ENCODE measurements around the gene TADA1. TPM values are rescaled to one million over a fixed set of nuclear protein-coding genes. Genes with fewer than 3 reads are reported as not detected.
"Not testable (repeated sequence)": the region's sequence is repeated elsewhere in the genome, so short reads cannot be mapped to it uniquely, and the experiment has no call there.

TADA1 gene
- total RNA-seq, 2 experiments from 2014 or later = 16.9 to 18.3 TPM

DNA sequence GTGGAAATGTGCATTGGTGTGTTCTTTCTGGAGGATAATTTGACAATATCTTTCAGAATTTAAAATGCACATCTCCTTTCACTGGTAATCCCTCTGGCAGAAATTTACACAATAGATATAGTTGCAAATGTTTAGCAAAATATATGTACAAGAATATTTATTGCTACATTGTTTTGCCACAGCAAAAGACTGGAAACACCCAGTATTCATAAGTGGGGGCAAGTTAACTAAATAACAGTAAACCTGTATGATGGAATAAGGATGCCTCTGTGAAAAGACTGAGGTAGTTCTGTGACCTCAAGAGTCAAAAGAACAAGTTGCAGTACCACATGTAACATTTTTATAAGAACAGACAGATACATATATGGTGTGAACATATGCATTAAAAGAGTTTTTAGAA, 13.7 kb upstream of the TADA1 start:
- no peaks in the 10 kb centered on the region for H3K9me3 Mint-ChIP-seq
- peaks cover 7% of the 10 kb centered on the region for H3K27me3 Mint-ChIP-seq
- CTCF ChIA-PET = interaction anchor here (1.8 kb wide), 1 partner anchor 169 kb away, joined by 4 read pairs; no protein-coding TSS in a partner anchor

DNA sequence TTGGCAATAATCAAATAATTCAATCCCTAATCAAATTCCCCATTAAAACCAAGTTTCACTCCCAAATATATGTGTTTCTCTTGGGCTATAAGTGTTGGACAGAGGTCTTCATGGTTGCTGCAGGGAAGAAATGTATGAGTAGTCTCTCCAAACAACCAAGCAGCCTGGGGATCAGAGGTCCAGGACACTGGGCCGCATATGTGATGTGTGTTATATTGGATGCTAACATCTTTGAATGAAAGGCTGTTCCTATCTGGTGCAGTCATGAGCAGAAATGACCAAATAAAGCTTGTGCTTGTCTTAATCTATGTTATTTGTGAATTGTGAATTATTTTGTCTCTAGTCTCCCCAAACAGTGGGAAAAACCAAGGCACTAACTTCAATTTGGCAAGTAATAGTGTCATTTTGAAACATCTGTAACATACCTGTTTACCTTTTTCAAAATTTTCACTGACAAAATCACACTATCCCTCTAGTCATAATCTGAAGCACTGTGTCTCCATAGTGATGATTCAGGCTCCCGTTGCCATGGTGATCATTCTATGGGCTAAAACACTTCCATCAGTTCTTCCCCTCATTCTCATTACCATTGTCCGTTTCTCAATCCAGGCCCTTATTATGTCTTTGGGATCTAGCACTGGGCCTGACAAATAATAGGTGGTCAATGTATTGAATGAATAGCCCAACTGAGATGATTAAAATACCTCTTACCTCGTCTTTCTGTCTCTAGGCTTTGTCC, 12.5 kb upstream of the TADA1 start:
- ChIA-PET POLR2A (no interaction called here), CTCF (interaction anchor here (1.8 kb wide), 1 partner anchor 170 kb away, joined by 4 read pairs; no protein-coding TSS in a partner anchor)
- intact Hi-C loops (cut with micrococcal nuclease) = no loop called here
- no peaks in the 10 kb centered on the region for H3K36me3 Mint-ChIP-seq
- peaks cover 18% of the 10 kb centered on the region for H3K27me3 Mint-ChIP-seq
- no peak overlapping the region for H3K4me3 Mint-ChIP-seq
- DNase-seq = no peak
- H3K9me3 Mint-ChIP-seq = no peaks in the 10 kb centered on the region
- H3K27ac Mint-ChIP-seq = no peak overlapping the region
- H3K4me1 Mint-ChIP-seq (ENCODE audit: low read depth) = peaks cover 13% of the 10 kb centered on the region

More for the DNA sequence above, 13.7 kb upstream of the TADA1 start:
- intact Hi-C loops (cut with micrococcal nuclease) = no loop called here
- H3K36me3 Mint-ChIP-seq = no peaks in the 10 kb centered on the region
- no peak overlapping the region for H3K4me3 Mint-ChIP-seq
- POLR2A ChIA-PET = no interaction called here
- H3K4me1 Mint-ChIP-seq (ENCODE audit: low read depth) = peaks cover 4% of the 10 kb centered on the region
- no peak overlapping the region for H3K27ac Mint-ChIP-seq
- DNase-seq = no peak

DNA sequence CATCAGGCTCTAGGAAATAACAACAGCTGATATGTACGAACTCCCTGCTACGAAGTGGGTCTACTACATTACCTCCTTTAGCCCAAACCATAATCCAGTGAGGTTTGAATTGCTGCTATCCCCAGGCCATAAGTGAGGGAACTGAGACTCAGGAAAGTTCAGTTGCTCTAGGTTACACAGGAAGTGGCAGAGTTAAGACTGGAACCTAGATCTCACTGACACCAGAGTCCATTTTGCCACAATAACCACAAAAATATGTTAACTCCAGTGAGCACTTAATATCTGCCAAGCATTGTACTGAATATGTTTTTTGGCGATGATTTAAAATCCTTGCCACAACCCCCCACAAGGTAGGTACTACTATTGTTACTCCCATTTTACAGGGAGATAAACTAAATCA, 8.9 kb upstream of the TADA1 start:
- CTCF ChIA-PET = interaction anchor here (0.8 to 5.0 kb wide), 5 partner anchors 9 to 649 kb away, joined by 3 to 70 read pairs (median 4); partner anchors contain the start of gene TADA1
- H3K9me3 Mint-ChIP-seq = no peaks in the 10 kb centered on the region
- intact Hi-C loops (cut with micrococcal nuclease) = loop anchor here (1.0 kb wide), 1 partner anchor 172 kb away; no protein-coding TSS in a partner anchor

DNA sequence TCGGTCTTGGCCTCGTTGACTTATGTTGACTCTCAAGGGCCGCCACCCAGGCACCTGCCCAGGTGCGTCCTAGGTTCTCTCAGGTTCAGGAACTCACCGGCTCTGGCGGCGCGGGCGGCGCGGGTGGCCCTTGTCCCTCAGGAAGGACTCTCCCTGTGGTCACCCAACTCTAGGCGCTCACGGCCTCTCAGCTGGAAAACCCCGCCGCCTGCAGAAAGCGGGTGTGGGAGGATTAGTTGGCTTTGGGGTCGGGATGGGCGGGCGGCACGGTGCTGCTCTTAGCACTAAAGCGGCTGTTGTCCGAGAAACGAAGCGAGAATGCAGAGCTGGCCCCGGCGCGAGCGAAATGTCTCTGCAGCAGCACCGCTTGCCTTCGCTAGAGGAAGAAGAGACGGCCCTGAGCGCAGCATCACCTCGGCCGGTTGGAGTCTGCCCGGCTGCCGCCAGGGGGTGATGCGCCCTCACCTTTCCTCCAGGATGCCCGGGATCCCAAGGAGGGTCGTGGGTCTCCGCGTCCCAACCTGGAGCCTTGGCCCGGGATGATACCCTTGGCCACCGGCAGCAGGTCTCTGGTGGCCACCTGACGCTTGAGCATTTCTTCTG, 8.1 kb upstream of the TADA1 start:
- H3K4me3 Mint-ChIP-seq = no peak overlapping the region
- intact Hi-C loops (cut with micrococcal nuclease) = loop anchor here (1.0 kb wide), 1 partner anchor 173 kb away; no protein-coding TSS in a partner anchor
- H3K9me3 Mint-ChIP-seq = no peaks in the 10 kb centered on the region
- H3K27ac Mint-ChIP-seq = no peak overlapping the region
- ChIA-PET POLR2A (no interaction called here), CTCF (interaction anchor here (0.9 to 5.0 kb wide), 7 partner anchors 26 to 650 kb away, joined by 3 to 70 read pairs (median 3); partner anchors contain the start of gene POGK)
- DNase-seq = peak; percentile 61
- H3K36me3 Mint-ChIP-seq = no peaks in the 10 kb centered on the region
- peaks cover 14% of the 10 kb centered on the region for H3K4me1 Mint-ChIP-seq (ENCODE audit: low read depth)
- H3K27me3 Mint-ChIP-seq = peaks cover 20% of the 10 kb centered on the region

More for the DNA sequence above, 8.9 kb upstream of the TADA1 start:
- no peak for DNase-seq
- Mint-ChIP-seq H3K36me3 (no peaks in the 10 kb centered on the region), H3K27ac (no peak overlapping the region), H3K27me3 (peaks cover 20% of the 10 kb centered on the region), H3K4me3 (no peak overlapping the region), H3K4me1 (ENCODE audit: low read depth) (peaks cover 14% of the 10 kb centered on the region)
- POLR2A ChIA-PET = no interaction called here

DNA sequence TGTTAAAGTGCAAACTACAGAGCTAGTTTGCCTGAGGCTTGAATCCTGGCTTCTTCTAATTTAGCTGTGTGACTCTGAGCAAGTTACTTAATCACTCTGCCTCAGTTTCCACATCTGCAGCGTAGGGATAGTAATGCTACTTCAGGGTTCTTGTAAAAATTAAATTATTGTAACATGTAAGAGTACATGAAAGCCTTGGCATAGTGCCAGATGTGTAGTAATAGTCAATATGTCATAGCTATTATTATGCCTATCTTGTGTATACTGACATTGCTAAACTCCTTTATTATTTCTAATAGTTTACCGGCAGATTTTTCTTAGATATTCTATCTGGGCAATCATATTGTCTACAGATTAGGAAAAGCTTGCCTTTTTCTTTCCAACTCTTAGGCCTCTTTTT, 6.8 kb upstream of the TADA1 start:
- Mint-ChIP-seq H3K27ac (no peak overlapping the region), H3K9me3 (peaks cover 6% of the 10 kb centered on the region), H3K27me3 (peaks cover 20% of the 10 kb centered on the region), H3K36me3 (no peaks in the 10 kb centered on the region), H3K4me1 (ENCODE audit: low read depth) (peaks cover 14% of the 10 kb centered on the region), H3K4me3 (no peak overlapping the region)
- ChIA-PET CTCF (interaction anchor here (0.9 to 5.0 kb wide), 3 partner anchors 27 to 238 kb away, joined by 3 to 70 read pairs (median 23); no protein-coding TSS in a partner anchor), POLR2A (no interaction called here)
- no peak for DNase-seq
- intact Hi-C loops (cut with micrococcal nuclease) = no loop called here

DNA sequence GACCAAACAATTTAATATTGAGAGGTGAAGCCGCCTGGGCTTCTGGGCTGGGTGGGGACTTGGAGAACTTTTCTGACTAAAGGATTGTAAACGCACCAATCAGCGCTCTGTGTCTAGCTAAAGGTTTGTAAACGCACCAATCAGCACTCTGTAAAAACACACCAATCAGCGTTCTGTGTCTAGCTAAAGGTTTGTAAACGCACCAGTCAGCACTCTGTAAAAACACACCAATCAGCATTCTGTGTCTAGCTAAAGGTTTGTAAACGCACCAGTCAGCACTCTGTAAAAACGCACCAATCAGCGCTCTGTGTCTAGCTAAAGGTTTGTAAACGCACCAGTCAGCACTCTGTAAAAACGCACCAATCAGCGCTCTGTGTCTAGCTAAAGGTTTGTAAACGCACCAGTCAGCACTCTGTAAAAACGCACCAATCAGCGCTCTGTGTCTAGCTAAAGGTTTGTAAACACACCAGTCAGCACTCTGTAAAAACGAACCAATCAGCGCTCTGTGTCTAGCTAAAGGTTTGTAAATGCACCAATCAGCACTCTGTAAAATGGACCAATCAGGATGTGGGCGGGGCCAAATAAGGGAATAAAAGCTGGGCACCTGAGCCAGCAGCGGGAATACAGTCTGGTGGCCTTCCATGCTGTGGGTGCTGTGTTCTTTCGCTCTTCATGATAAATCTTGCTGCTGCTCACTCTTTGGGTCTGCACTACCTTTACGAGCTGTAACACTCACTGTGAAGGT, 2.3 kb upstream of the TADA1 start:
- H3K9me3 Mint-ChIP-seq, H3K27me3 Mint-ChIP-seq, POLR2A ChIA-PET, H3K4me3 Mint-ChIP-seq, DNase-seq, H3K27ac Mint-ChIP-seq: not testable (repeated sequence)
- CTCF ChIA-PET = interaction anchor here (0.7 to 2.2 kb wide), 3 partner anchors 32 to 180 kb away, joined by 3 to 7 read pairs (median 6); no protein-coding TSS in a partner anchor
- intact Hi-C loops (cut with micrococcal nuclease) = loop anchor here (5.0 to 10.0 kb wide), 2 partner anchors 394 to 1059 kb away; partner anchors contain the start of genes DCAF6 and MPC2
- peaks cover 13% of the 10 kb centered on the region for H3K36me3 Mint-ChIP-seq
- peaks cover 30% of the 10 kb centered on the region for H3K4me1 Mint-ChIP-seq (ENCODE audit: low read depth)

DNA sequence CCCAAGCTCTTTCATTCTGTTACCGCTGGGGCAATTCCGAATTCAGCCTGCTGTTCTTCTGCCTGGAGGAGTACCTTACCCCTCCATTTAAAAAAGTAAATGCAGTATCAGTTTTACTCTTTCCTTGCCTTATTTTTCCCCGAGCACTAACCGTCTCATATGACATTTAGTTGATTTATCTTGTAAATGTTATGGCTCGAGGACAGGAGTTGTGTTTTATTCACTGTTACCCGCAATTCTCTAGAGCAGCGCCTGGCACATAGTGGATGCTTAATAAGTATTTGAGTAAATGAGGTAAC, 425 bp upstream of the TADA1 start:
- ChIA-PET CTCF (interaction anchor here (0.8 to 2.2 kb wide), 10 partner anchors 8 to 344 kb away, joined by 3 to 18 read pairs (median 3); partner anchors contain the start of genes POGK and POU2F1), POLR2A (interaction anchor here (0.9 to 1.6 kb wide), 5 partner anchors 18 to 38 kb away, joined by 3 to 9 read pairs (median 5); partner anchors contain the start of gene POGK)
- intact Hi-C loops (cut with micrococcal nuclease) = loop anchor here (1.0 to 10.0 kb wide), 7 partner anchors 34 to 1061 kb away; partner anchors contain the start of genes DCAF6, ILDR2, MPC2 and POGK
- peaks cover 17% of the 10 kb centered on the region for H3K36me3 Mint-ChIP-seq
- H3K4me1 Mint-ChIP-seq (ENCODE audit: low read depth) = peaks cover 42% of the 10 kb centered on the region
- no peaks in the 10 kb centered on the region for H3K27me3 Mint-ChIP-seq
- DNase-seq = no peak
- peak overlapping the region; percentile 97 for H3K27ac Mint-ChIP-seq
- peaks cover 6% of the 10 kb centered on the region for H3K9me3 Mint-ChIP-seq
- peak overlapping the region; percentile 96 for H3K4me3 Mint-ChIP-seq

DNA sequence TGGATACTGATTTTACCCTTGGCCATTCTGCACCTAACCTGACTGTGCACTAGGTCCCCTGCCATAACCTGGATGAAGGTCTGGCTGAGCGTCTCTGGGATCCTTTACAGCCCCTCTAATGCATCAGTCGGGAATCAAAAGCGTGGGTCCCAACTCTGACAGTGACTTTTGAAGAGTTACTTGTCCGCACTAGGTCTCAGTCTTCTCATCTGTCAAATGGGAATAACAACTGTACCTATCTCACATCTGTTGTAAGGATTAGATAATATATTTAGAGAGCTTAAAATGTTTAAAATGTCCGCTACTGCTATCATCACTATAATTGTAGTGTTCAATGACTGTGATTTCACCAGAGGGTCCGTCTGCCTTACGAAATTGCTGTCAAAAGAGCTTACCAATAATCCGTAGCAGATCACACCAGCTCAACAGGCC, 746 bp downstream of the TADA1 start:
- Mint-ChIP-seq H3K4me3 (peak overlapping the region; percentile 96), H3K36me3 (peaks cover 17% of the 10 kb centered on the region), H3K27ac (peak overlapping the region; percentile 83), H3K4me1 (ENCODE audit: low read depth) (peaks cover 51% of the 10 kb centered on the region), H3K27me3 (no peaks in the 10 kb centered on the region), H3K9me3 (peaks cover 6% of the 10 kb centered on the region)
- intact Hi-C loops (cut with micrococcal nuclease) = loop anchor here (5.0 to 10.0 kb wide), 2 partner anchors 391 to 1062 kb away; partner anchors contain the start of genes DCAF6 and MPC2
- no peak for DNase-seq
- ChIA-PET POLR2A (interaction anchor here (0.7 to 1.6 kb wide), 5 partner anchors 17 to 216 kb away, joined by 3 to 9 read pairs (median 5); partner anchors contain the start of gene POGK), CTCF (interaction anchor here (1.0 to 2.2 kb wide), 9 partner anchors 10 to 345 kb away, joined by 3 to 18 read pairs (median 3); partner anchors contain the start of gene POU2F1)

DNA sequence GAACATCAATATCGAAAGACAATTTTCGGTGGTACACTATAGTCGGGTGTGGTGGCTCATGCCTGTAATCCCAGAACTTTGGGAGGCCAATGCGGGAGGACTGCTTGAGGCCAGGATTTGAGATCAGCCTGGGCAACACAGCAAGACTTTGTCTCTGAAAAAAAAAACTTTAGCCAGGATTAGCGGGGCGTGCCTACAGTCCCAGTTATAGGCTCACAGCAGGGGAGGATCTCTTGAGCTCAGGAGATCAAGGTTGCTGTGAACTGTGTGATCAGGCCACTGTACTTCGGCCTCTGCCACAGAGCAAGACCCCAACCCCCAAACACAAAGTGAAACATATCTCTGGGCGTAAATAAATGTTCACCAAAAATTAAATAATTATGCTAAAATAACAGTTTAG, 1.6 kb downstream of the TADA1 start:
- POLR2A ChIA-PET = no interaction called here
- CTCF ChIA-PET = no interaction called here
- Mint-ChIP-seq H3K27me3 (no peaks in the 10 kb centered on the region), H3K27ac (no peak overlapping the region), H3K9me3 (peaks cover 6% of the 10 kb centered on the region), H3K36me3 (peaks cover 17% of the 10 kb centered on the region), H3K4me3 (no peak overlapping the region), H3K4me1 (ENCODE audit: low read depth) (peaks cover 58% of the 10 kb centered on the region)
- intact Hi-C loops (cut with micrococcal nuclease) = loop anchor here (10.0 kb wide), 1 partner anchor 390 kb away; no protein-coding TSS in a partner anchor
- no peak for DNase-seq

DNA sequence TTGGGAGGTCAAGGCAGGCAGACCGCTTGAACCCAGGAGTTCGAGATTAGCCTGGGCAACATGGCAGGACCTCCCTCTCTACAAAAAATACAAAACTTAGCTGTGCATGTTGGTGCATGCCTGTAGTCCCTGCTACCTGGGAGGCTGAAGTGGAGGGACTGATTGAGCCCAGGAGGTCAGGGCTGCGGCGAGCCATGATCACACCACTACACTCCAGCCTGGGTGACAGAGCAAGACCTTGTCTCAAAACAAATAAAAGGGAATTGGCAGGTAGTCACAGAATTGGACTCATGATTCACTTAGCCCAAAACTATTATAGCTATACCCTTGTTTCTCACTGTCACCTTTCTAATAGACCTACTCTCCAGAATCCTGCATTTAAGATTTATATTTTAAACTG, 5.5 kb downstream of the TADA1 start:
- H3K9me3 Mint-ChIP-seq = no peaks in the 10 kb centered on the region
- intact Hi-C loops (cut with micrococcal nuclease) = loop anchor here (10.0 kb wide), 1 partner anchor 386 kb away; no protein-coding TSS in a partner anchor
- H3K36me3 Mint-ChIP-seq = peaks cover 22% of the 10 kb centered on the region
- H3K27me3 Mint-ChIP-seq = no peaks in the 10 kb centered on the region
- POLR2A ChIA-PET = interaction anchor here (1.4 kb wide), 1 partner anchor 19 kb away, joined by 4 read pairs; no protein-coding TSS in a partner anchor
- CTCF ChIA-PET = no interaction called here
- peaks cover 56% of the 10 kb centered on the region for H3K4me1 Mint-ChIP-seq (ENCODE audit: low read depth)
- H3K4me3 Mint-ChIP-seq = no peak overlapping the region
- no peak for DNase-seq
- no peak overlapping the region for H3K27ac Mint-ChIP-seq
